Gastrocnemius medialis (tissue), 4 donors: Measurements from ENCODE around the gene ZNF836.

ENCODE experiments used
- CTCF ChIP-seq, 5 experiments: fragments of 450-650 bp in 3 of 5; fragments of 200-600 bp in 2 of 5; sonication (generic) in 2 of 5; IDR thresholded peaks in 4 of 5; conservative IDR thresholded peaks in 1 of 5; 1 replicate in 4 of 5; 2 replicates in 1 of 5; pipeline ENCODE4 v1.5.1; 2016 to 2019; ENCODE audit warnings: antibody characterized with exemption in 5 of 5, mild to moderate bottlenecking in 3 of 5, moderate library complexity in 3 of 5
- POLR2A ChIP-seq, 2 donors: fragments of 450-650 bp; IDR thresholded peaks; one replicate each; pipeline ENCODE4 v1.6.1; 2017; ENCODE audit warnings: antibody characterized with exemption in 2 of 2, mild to moderate bottlenecking in 2 of 2, moderate library complexity in 2 of 2

- TF ChIP-seq POLR2A (IDR thresholded peaks at IDR 0.05) (no peak), CTCF (IDR thresholded peaks at IDR 0.05 in 4 of 5, conservative IDR thresholded peaks at IDR 0.05 in 1 of 5) (no peak)
Observed at GRCh38 chr19:52198678-52199077, 27.3 kb upstream of the ZNF836 start.
